Measurements from ENCODE around the gene SEC31A.
"Not testable (repeated sequence)": the region's sequence is repeated elsewhere in the genome, so short reads cannot be mapped to it uniquely, and the experiment has no call there.

The SEC31A gene

GRCh38 chr4:82896755-82897154 lies 5.8 kb upstream of the SEC31A start:
- Histone ChIP-seq H3K27ac (no peak overlapping the region), H3K4me3 (no peak overlapping the region)

- Histone ChIP-seq H3K4me3 (no peak overlapping the region), H3K27ac (no peak overlapping the region)
Measured at GRCh38 chr4:82893942-82894341, 3.0 kb upstream of the SEC31A start.

GRCh38 chr4:82892467-82892802 lies 1.5 kb upstream of the SEC31A start:
- Histone ChIP-seq H3K27ac (peak overlapping the region in 1 of 21 experiments; percentile 99), H3K4me3 (no peak overlapping the region)

- peak overlapping the region; percentile 59 to 88 (median 78) for H3K4me3 ChIP-seq
Measured at GRCh38 chr4:82891707-82892466, 934 bp upstream of the SEC31A start.

GRCh38 chr4:82890528-82890900 lies 439 bp downstream of the SEC31A start:
- H3K4me3 ChIP-seq, result peak overlapping the region; percentile 59 to 88 (median 78)
- H3K27ac ChIP-seq, result peak overlapping the region; percentile 79 to 99 (median 95)

More at GRCh38 chr4:82891707-82892466, 934 bp upstream of the SEC31A start:
- peak overlapping the region in 20 of 21 experiments; percentile 79 to 99 (median 96) for H3K27ac ChIP-seq

GRCh38 chr4:82889287-82889686 lies 1.7 kb downstream of the SEC31A start:
- peak overlapping the region in 5 of 21 experiments; percentile 93 to 99 (median 97) for H3K27ac ChIP-seq

GRCh38 chr4:82886147-82886942 lies 4.6 kb downstream of the SEC31A start:
- no peak overlapping the region for H3K4me3 ChIP-seq
- H3K27ac ChIP-seq, result peak overlapping the region in 3 of 21 experiments; percentile 0 to 42 (median 22)

More at GRCh38 chr4:82889287-82889686, 1.7 kb downstream of the SEC31A start:
- peak overlapping the region; percentile 59 to 88 (median 78) for H3K4me3 ChIP-seq

GRCh38 chr4:82885410-82885809 lies 5.5 kb downstream of the SEC31A start:
- Histone ChIP-seq H3K27ac (no peak overlapping the region), H3K4me3 (no peak overlapping the region)

GRCh38 chr4:82868572-82868971 lies 22.4 kb downstream of the SEC31A start:
- H3K27ac ChIP-seq, result no peak overlapping the region

GRCh38 chr4:82866706-82867385 lies 24.1 kb downstream of the SEC31A start:
- Histone ChIP-seq H3K4me3 (no peak overlapping the region), H3K27ac (peak overlapping the region in 5 of 21 experiments; percentile 14 to 73 (median 43))

More at GRCh38 chr4:82868572-82868971, 22.4 kb downstream of the SEC31A start:
- H3K4me3 ChIP-seq, result no peak overlapping the region

GRCh38 chr4:82866033-82866432 lies 24.9 kb downstream of the SEC31A start:
- H3K4me3 ChIP-seq, result not testable (repeated sequence)
- H3K27ac ChIP-seq, result peak overlapping the region in 14 of 21 experiments; percentile 8 to 73 (median 48)

GRCh38 chr4:82865592-82865991 lies 25.4 kb downstream of the SEC31A start:
- Histone ChIP-seq H3K4me3 (no peak overlapping the region), H3K27ac (peak overlapping the region in 12 of 21 experiments; percentile 8 to 73 (median 48))

- peak overlapping the region in 4 of 21 experiments; percentile 14 to 52 (median 34) for H3K27ac ChIP-seq
- H3K4me3 ChIP-seq, result no peak overlapping the region
Measured at GRCh38 chr4:82864336-82864979, 26.5 kb downstream of the SEC31A start.

- H3K27ac ChIP-seq, result no peak overlapping the region
- no peak overlapping the region for H3K4me3 ChIP-seq
Measured at GRCh38 chr4:82861529-82861928, 29.4 kb downstream of the SEC31A start.

- H3K27ac ChIP-seq, result not testable (repeated sequence)
Measured at GRCh38 chr4:82860487-82860886, 30.5 kb downstream of the SEC31A start.

GRCh38 chr4:82852751-82853285 lies 38.1 kb downstream of the SEC31A start:
- H3K4me3 ChIP-seq, result no peak overlapping the region
- no peak overlapping the region for H3K27ac ChIP-seq

More at GRCh38 chr4:82860487-82860886, 30.5 kb downstream of the SEC31A start:
- H3K4me3 ChIP-seq, result not testable (repeated sequence)

- H3K27ac ChIP-seq, result no peak overlapping the region
- no peak overlapping the region for H3K4me3 ChIP-seq
Measured at GRCh38 chr4:82851885-82852750, 38.8 kb downstream of the SEC31A start.

- no peak overlapping the region for H3K4me3 ChIP-seq
- H3K27ac ChIP-seq, result no peak overlapping the region
Measured at GRCh38 chr4:82851318-82851717, 39.6 kb downstream of the SEC31A start.

Measured in skin epidermis (tissue), 12 donors.